Measurements from ENCODE around the gene HIP1R. TPM values are rescaled to one million over a fixed set of nuclear protein-coding genes. Genes with fewer than 3 reads are reported as not detected.

HIP1R gene
- total and polyA plus RNA-seq, 2 of the 13 experiments (the other 11 are each of a cell fraction or from before 2014, with no cell fraction given) = 18.4 to 25.5 TPM

- TF ChIP-seq MZF1 (CRISPR knock-in tag; IDR thresholded peaks at IDR 0.05; ENCODE audit: borderline replicate concordance) (no peak), PAF1 (CRISPR knock-in tag; IDR thresholded peaks at IDR 0.05) (no peak), ZNF256 (CRISPR knock-in tag; conservative IDR thresholded peaks at IDR 0.05) (no peak), MTA1 (CRISPR knock-in tag; IDR thresholded peaks at IDR 0.05; ENCODE audit: borderline replicate concordance) (peak; percentile 86; the same call in 1 of the 2 replicates), ZNF761 (CRISPR knock-in tag; conservative IDR thresholded peaks at IDR 0.05) (no peak), SSRP1 (CRISPR knock-in tag; IDR thresholded peaks at IDR 0.05) (peak; percentile 57; the same call in 1 of the 2 replicates), ATF6 (CRISPR knock-in tag; conservative IDR thresholded peaks at IDR 0.05) (no peak), ZNF775 (CRISPR knock-in tag; IDR thresholded peaks at IDR 0.05; ENCODE audit: borderline replicate concordance) (no peak), POGZ (CRISPR knock-in tag; IDR thresholded peaks at IDR 0.05) (peak; percentile 45; the same call in 1 of the 2 replicates), NBN (conservative IDR thresholded peaks at IDR 0.05) (no peak), MEIS2 (CRISPR knock-in tag; IDR thresholded peaks at IDR 0.05) (no peak; the same call in 1 of the 2 replicates), CEBPB (IDR thresholded peaks at IDR 0.05; ENCODE audit: borderline replicate concordance, low read depth, low read length) (peak; percentile 24; the same call in 1 of the 2 replicates)
- TF ChIP-seq, protein P1, sequence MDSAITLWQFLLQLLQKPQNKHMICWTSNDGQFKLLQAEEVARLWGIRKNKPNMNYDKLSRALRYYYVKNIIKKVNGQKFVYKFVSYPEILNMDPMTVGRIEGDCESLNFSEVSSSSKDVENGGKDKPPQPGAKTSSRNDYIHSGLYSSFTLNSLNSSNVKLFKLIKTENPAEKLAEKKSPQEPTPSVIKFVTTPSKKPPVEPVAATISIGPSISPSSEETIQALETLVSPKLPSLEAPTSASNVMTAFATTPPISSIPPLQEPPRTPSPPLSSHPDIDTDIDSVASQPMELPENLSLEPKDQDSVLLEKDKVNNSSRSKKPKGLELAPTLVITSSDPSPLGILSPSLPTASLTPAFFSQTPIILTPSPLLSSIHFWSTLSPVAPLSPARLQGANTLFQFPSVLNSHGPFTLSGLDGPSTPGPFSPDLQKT (CRISPR knock-in tag; IDR thresholded peaks at IDR 0.05; ENCODE audit: borderline replicate concordance) = no peak
- TF ChIP-seq, protein P2, sequence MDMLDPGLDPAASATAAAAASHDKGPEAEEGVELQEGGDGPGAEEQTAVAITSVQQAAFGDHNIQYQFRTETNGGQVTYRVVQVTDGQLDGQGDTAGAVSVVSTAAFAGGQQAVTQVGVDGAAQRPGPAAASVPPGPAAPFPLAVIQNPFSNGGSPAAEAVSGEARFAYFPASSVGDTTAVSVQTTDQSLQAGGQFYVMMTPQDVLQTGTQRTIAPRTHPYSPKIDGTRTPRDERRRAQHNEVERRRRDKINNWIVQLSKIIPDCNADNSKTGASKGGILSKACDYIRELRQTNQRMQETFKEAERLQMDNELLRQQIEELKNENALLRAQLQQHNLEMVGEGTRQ (IDR thresholded peaks at IDR 0.05; ENCODE audit: low read depth, low read length) = peak; percentile 54
- TF ChIP-seq, protein P2 (CRISPR knock-in tag; IDR thresholded peaks at IDR 0.05; ENCODE audit: borderline replicate concordance) = peak; percentile 34; the same call in 1 of the 2 replicates
- TF ChIP-seq, protein P3, sequence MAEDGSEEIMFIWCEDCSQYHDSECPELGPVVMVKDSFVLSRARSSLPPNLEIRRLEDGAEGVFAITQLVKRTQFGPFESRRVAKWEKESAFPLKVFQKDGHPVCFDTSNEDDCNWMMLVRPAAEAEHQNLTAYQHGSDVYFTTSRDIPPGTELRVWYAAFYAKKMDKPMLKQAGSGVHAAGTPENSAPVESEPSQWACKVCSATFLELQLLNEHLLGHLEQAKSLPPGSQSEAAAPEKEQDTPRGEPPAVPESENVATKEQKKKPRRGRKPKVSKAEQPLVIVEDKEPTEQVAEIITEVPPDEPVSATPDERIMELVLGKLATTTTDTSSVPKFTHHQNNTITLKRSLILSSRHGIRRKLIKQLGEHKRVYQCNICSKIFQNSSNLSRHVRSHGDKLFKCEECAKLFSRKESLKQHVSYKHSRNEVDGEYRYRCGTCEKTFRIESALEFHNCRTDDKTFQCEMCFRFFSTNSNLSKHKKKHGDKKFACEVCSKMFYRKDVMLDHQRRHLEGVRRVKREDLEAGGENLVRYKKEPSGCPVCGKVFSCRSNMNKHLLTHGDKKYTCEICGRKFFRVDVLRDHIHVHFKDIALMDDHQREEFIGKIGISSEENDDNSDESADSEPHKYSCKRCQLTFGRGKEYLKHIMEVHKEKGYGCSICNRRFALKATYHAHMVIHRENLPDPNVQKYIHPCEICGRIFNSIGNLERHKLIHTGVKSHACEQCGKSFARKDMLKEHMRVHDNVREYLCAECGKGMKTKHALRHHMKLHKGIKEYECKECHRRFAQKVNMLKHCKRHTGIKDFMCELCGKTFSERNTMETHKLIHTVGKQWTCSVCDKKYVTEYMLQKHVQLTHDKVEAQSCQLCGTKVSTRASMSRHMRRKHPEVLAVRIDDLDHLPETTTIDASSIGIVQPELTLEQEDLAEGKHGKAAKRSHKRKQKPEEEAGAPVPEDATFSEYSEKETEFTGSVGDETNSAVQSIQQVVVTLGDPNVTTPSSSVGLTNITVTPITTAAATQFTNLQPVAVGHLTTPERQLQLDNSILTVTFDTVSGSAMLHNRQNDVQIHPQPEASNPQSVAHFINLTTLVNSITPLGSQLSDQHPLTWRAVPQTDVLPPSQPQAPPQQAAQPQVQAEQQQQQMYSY (CRISPR knock-in tag; IDR thresholded peaks at IDR 0.05) = no peak
- TF ChIP-seq, protein P4, sequence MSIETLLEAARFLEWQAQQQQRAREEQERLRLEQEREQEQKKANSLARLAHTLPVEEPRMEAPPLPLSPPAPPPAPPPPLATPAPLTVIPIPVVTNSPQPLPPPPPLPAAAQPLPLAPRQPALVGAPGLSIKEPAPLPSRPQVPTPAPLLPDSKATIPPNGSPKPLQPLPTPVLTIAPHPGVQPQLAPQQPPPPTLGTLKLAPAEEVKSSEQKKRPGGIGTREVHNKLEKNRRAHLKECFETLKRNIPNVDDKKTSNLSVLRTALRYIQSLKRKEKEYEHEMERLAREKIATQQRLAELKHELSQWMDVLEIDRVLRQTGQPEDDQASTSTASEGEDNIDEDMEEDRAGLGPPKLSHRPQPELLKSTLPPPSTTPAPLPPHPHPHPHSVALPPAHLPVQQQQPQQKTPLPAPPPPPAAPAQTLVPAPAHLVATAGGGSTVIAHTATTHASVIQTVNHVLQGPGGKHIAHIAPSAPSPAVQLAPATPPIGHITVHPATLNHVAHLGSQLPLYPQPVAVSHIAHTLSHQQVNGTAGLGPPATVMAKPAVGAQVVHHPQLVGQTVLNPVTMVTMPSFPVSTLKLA (IDR thresholded peaks at IDR 0.05) = no peak
These were observed 60.7 kb downstream of the HIP1R start, which contains the start of gene VPS37B (continued) for GRCh38 chr12:122895704-122896636.

Measured in HepG2 (cell line).